Naive thymus-derived CD4-positive, alpha-beta T cell (primary cell): Measurements from ENCODE around the gene PROSER3. TPM values are rescaled to one million over a fixed set of nuclear protein-coding genes. Genes with fewer than 3 reads are reported as not detected.
A peak's percentile ranks its signal among the peaks of the same experiment; 100 is the strongest.

ENCODE experiments used
- ATAC-seq: fragments of 150-1000 bp; cut with Tn5 transposase; 2 replicates; pipeline ENCODE4 v1.10.0; 2021; ENCODE audit warnings: mild to moderate bottlenecking, moderate library complexity
- CTCF ChIA-PET: fragments of 350-600 bp; sonication (Branson Sonifier 250); formaldehyde crosslinking; loops from one replicate; lab custom pipeline; 2021; ENCODE audit warnings: antibody characterized with exemption; lab: Charles Lee
- POLR2A ChIA-PET: fragments of 350-600 bp; sonication (Branson Sonifier 250); formaldehyde crosslinking; loops from one replicate; lab custom pipeline; 2021; ENCODE audit warnings: antibody characterized with exemption, inconsistent platforms; lab: Charles Lee
- DNase-seq, 9 donors: peaks; one replicate each; pipeline versions ENCODE4 v3.0.0 to v3.0.0-alpha.2; 2020 to 2022; ENCODE audit warnings: mixed read lengths in 1 of 9
- H3K27ac ChIP-seq: one replicate; pipeline ENCODE4 v1.7.0; 2013; ENCODE audit warnings: mild to moderate bottlenecking, low read depth, low read length, moderate library complexity
- H3K27me3 ChIP-seq, 2 donors: one replicate each; pipeline ENCODE4 v1.7.0; 2013; ENCODE audit warnings: low read length in 2 of 2, mild to moderate bottlenecking in 2 of 2, moderate library complexity in 2 of 2; ENCODE audit not compliant: control insufficient read depth in 2 of 2, insufficient read depth in 2 of 2
- H3K36me3 ChIP-seq, 3 experiments: 1 replicate in 2 of 3; 2 replicates in 1 of 3; pipeline ENCODE4 v1.7.0; 2013; ENCODE audit warnings: low read length in 3 of 3, mild to moderate bottlenecking in 3 of 3, moderate library complexity in 1 of 3; ENCODE audit not compliant: insufficient read depth in 3 of 3, control insufficient read depth in 2 of 3
- H3K4me1 ChIP-seq, 2 donors: one replicate each; pipeline ENCODE4 v1.7.0; 2013; ENCODE audit warnings: low read length in 2 of 2, mild to moderate bottlenecking in 2 of 2, moderate library complexity in 1 of 2; ENCODE audit not compliant: control insufficient read depth in 2 of 2, insufficient read depth in 2 of 2
- H3K4me3 ChIP-seq: 2 replicates; pipeline ENCODE4 v1.7.0; 2013; ENCODE audit warnings: mild to moderate bottlenecking, low read length
- H3K9me3 ChIP-seq, 3 experiments: 1 replicate in 2 of 3; 2 replicates in 1 of 3; pipeline ENCODE4 v1.7.0; 2013; ENCODE audit warnings: low read length in 3 of 3; ENCODE audit not compliant: control insufficient read depth in 2 of 3
- H3K27ac Mint-ChIP-seq, 9 donors: one replicate each; pipeline ENCODE4 v1.8.0; 2020 to 2022; ENCODE audit warnings: mixed read lengths in 9 of 9, mild to moderate bottlenecking in 8 of 9, moderate library complexity in 5 of 9, inconsistent platforms in 2 of 9
- H3K27me3 Mint-ChIP-seq, 5 donors: one replicate each; pipeline ENCODE4 v1.8.0; 2021 to 2022; ENCODE audit warnings: mixed read lengths in 5 of 5, mild to moderate bottlenecking in 1 of 5
- H3K36me3 Mint-ChIP-seq, 5 donors: one replicate each; pipeline ENCODE4 v1.8.0; 2020 to 2022; ENCODE audit warnings: mixed read lengths in 5 of 5, mild to moderate bottlenecking in 3 of 5, inconsistent platforms in 1 of 5
- H3K4me1 Mint-ChIP-seq, 7 donors: one replicate each; pipeline ENCODE4 v1.8.0; 2020 to 2022; ENCODE audit warnings: mixed read lengths in 7 of 7, mild to moderate bottlenecking in 3 of 7, inconsistent platforms in 1 of 7
- H3K4me3 Mint-ChIP-seq, 10 donors: one replicate each; pipeline ENCODE4 v1.8.0; 2020 to 2022; ENCODE audit warnings: mild to moderate bottlenecking in 10 of 10, mixed read lengths in 10 of 10, moderate library complexity in 6 of 10, inconsistent platforms in 2 of 10
- H3K9me3 Mint-ChIP-seq, 11 donors: one replicate each; pipeline ENCODE4 v1.8.0; 2020 to 2022; ENCODE audit warnings: mixed read lengths in 11 of 11, mild to moderate bottlenecking in 4 of 11, inconsistent platforms in 1 of 11, moderate library complexity in 1 of 11
- intact Hi-C, 2 donors: fragments of 100-400 bp; cut with micrococcal nuclease; formaldehyde crosslinking; loops; one replicate each; pipeline ENCODE4 v1.15.1; 2023
- polyA plus RNA-seq, 2 donors: library from polyadenylated mRNA; unstranded; fragments of 300-500 nt; fragmentation: Illumina TruSeq; gene quantifications; one replicate each; pipeline ENCODE4 v1.2.3, GENCODE V29; 2021
- total RNA-seq, 6 experiments: library from RNA in 5 of 6; stranded (reverse) in 5 of 6; gene quantifications; 1 replicate in 5 of 6; 2 replicates in 1 of 6; pipeline ENCODE4 v1.2.3 and lab custom pipeline; 2021 to 2026

Gene PROSER3
- total and polyA plus RNA-seq, 7 experiments from 2014 or later, result 5.4 to 47.3 (median 36.4) TPM

DNA sequence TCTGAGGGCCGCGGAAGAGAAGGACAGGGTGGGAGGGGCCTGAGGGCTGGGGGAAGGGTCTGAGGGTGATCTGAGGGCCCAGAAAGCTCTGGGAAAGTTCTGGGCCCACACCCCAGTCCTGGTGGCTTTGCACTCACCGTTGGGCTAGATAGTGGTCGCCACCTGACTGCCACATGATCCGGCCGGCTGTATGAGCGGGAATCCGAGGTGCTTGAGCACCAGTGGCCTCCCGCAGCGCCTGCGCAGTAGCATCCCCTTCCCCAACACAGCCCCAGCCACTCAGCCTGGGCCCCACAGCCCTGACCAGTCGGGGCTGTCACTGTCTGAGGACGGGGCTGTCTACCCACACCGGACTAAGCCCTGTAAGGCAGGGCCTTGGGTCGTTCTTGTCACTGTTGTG, 39.7 kb downstream of the PROSER3 start:
- DNase-seq (no peak), ATAC-seq (no peak)
- peaks cover 0 to 10% (median 0%) of the 10 kb centered on the region in 7 donors for H3K4me1 Mint-ChIP-seq
- no peak overlapping the region for H3K27ac Mint-ChIP-seq
- peaks cover 0 to 3% (median 0%) of the 10 kb centered on the region in 11 donors for H3K9me3 Mint-ChIP-seq
- intact Hi-C loops, result no loop called here
- no peak overlapping the region for H3K27ac ChIP-seq
- no peaks in the 10 kb centered on the region for H3K36me3 Mint-ChIP-seq
- no peaks in the 10 kb centered on the region for H3K9me3 ChIP-seq
- H3K4me1 ChIP-seq, result no peaks in the 10 kb centered on the region
- POLR2A ChIA-PET, result no interaction called here
- CTCF ChIA-PET, result no interaction called here
- no peak overlapping the region for H3K4me3 ChIP-seq
- H3K27me3 ChIP-seq, result no peaks in the 10 kb centered on the region
- peak overlapping the region in 1 of 10 donors; percentile 62 for H3K4me3 Mint-ChIP-seq
- H3K27me3 Mint-ChIP-seq, result peaks cover 20 to 42% (median 27%) of the 10 kb centered on the region in 5 donors
- no peaks in the 10 kb centered on the region for H3K36me3 ChIP-seq

DNA sequence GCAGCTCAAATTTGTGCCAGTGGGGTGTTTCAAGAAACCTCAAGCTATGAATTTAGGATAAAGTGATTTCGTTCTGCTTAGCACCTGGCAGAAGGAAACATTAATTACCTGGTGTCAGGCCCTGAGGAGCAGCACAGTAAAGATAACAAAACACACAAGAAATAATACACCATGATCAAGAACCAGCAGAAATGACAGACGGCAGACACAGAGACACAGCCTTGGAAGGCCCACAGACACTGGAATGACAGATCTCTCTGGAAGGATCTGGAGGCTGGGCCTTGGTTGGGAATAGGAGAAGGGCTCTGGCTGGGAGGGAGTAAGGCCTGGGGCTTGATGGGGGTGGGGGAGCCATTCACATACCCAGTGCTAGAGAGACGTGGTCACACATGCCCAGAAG, 43.9 kb downstream of the PROSER3 start:
- CTCF ChIA-PET, result interaction anchor here (0.7 kb wide), 1 partner anchor 109 kb away, joined by 8 read pairs; no protein-coding TSS in a partner anchor
- no peak for DNase-seq
- no peaks in the 10 kb centered on the region for H3K27me3 ChIP-seq
- no peak overlapping the region for H3K27ac Mint-ChIP-seq
- H3K9me3 ChIP-seq, result no peaks in the 10 kb centered on the region
- peaks cover 0 to 3% (median 0%) of the 10 kb centered on the region in 11 donors for H3K9me3 Mint-ChIP-seq
- intact Hi-C loops, result no loop called here
- no peaks in the 10 kb centered on the region for H3K36me3 ChIP-seq
- peaks cover 5 to 28% (median 10%) of the 10 kb centered on the region in 5 donors for H3K27me3 Mint-ChIP-seq
- no peak overlapping the region for H3K27ac ChIP-seq
- no peaks in the 10 kb centered on the region for H3K36me3 Mint-ChIP-seq
- no peak for ATAC-seq
- H3K4me1 ChIP-seq, result no peaks in the 10 kb centered on the region
- H3K4me3 ChIP-seq, result no peak overlapping the region
- peaks cover 0 to 12% (median 8%) of the 10 kb centered on the region in 7 donors for H3K4me1 Mint-ChIP-seq
- POLR2A ChIA-PET, result no interaction called here
- H3K4me3 Mint-ChIP-seq, result no peak overlapping the region

DNA sequence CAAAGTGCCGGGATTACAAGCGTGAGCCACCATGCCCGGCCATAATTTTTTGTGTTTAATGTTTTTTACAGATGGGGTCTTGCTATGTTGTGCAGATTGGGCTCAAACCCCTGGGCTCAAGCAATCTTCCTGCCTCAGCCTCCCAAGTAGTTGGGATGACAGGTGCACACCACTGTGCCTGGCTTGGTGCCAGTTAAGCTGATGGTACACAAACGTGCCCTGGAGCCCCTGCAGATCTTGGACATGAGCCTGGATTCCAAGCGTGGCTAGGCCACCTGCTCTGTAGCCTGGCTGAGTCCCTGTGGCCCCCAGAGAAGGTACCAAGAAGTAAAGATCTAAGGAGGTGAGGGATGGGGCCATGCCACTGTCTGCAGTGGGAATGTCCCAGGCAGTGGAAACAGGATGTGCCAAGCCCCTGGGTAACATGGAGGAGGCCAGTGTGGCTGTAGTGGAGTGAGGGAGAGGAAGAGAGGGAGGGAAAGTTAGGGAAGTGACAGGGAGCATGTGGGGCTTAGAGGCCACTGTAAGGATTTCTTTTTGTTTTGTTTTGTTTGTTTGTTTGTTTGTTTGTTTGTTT, 47.6 kb downstream of the PROSER3 start:
- Histone ChIP-seq H3K4me1 (no peaks in the 10 kb centered on the region), H3K27me3 (no peaks in the 10 kb centered on the region), H3K36me3 (no peaks in the 10 kb centered on the region), H3K27ac (no peak overlapping the region), H3K9me3 (no peaks in the 10 kb centered on the region), H3K4me3 (no peak overlapping the region)
- Mint-ChIP-seq H3K36me3 (no peaks in the 10 kb centered on the region), H3K4me1 (peaks cover 0 to 10% (median 7%) of the 10 kb centered on the region in 7 donors), H3K9me3 (peaks cover 0 to 3% (median 0%) of the 10 kb centered on the region in 11 donors), H3K27ac (no peak overlapping the region), H3K4me3 (no peak overlapping the region), H3K27me3 (peaks cover 0 to 8% (median 0%) of the 10 kb centered on the region in 5 donors)
- ATAC-seq (no peak), DNase-seq (no peak)
- intact Hi-C loops, result no loop called here
- ChIA-PET CTCF (no interaction called here), POLR2A (no interaction called here)

DNA sequence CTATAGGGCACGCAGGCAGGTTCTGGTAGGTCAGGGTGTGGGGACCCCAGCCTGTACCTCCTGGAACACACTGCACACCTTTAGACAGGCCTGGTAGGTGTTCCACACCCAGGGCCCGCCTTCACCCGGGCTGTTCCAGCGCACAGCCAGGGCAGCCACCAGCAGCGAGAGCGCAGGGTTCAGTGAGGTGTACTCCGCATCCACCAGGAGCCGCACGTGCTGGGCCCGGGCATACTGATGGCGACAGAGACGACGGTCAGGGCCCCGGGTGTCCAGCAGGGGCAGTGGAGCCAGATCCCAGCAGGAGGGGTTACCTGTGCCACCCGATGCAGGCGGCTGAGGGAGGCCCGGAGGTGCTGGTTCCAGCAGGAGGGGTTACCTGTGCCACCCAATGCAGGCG, 48.6 kb downstream of the PROSER3 start:
- H3K27ac Mint-ChIP-seq, result peak overlapping the region in 1 of 9 donors; percentile 18
- H3K4me3 Mint-ChIP-seq, result no peak overlapping the region
- Histone ChIP-seq H3K4me3 (no peak overlapping the region), H3K27ac (no peak overlapping the region), H3K27me3 (no peaks in the 10 kb centered on the region), H3K4me1 (no peaks in the 10 kb centered on the region), H3K36me3 (no peaks in the 10 kb centered on the region), H3K9me3 (no peaks in the 10 kb centered on the region)
- peaks cover 0 to 3% (median 0%) of the 10 kb centered on the region in 11 donors for H3K9me3 Mint-ChIP-seq
- H3K4me1 Mint-ChIP-seq, result peaks cover 0 to 10% (median 7%) of the 10 kb centered on the region in 7 donors
- H3K27me3 Mint-ChIP-seq, result peaks cover 0 to 11% (median 0%) of the 10 kb centered on the region in 5 donors
- ATAC-seq (no peak), DNase-seq (no peak)
- ChIA-PET POLR2A (no interaction called here), CTCF (no interaction called here)
- H3K36me3 Mint-ChIP-seq, result no peaks in the 10 kb centered on the region
- intact Hi-C loops, result no loop called here

DNA sequence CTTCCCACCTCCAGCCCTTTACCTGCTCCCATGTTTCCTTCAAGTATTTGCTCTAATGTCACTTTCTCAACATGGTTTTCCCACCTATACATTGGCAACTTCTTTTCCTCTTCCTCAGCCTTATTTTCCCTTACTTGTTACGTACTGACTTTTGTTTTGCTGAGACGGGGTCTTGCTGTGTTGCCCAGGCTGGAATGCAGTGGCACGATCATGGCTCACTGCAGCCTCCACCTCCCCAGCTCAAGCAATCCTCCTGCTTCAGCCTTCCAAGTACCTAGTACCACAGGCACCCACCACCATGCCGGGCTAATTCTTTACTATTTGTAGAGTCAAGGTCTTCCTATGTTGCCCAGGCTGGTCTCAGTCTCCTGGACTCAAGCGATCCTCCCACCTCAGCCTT, 49.7 kb downstream of the PROSER3 start:
- H3K27ac ChIP-seq, result no peak overlapping the region
- Mint-ChIP-seq H3K27ac (no peak overlapping the region), H3K27me3 (peaks cover 0 to 11% (median 0%) of the 10 kb centered on the region in 5 donors), H3K4me3 (no peak overlapping the region), H3K4me1 (peaks cover 0 to 10% (median 7%) of the 10 kb centered on the region in 7 donors), H3K9me3 (peaks cover 0 to 3% (median 0%) of the 10 kb centered on the region in 11 donors), H3K36me3 (no peaks in the 10 kb centered on the region)
- H3K27me3 ChIP-seq, result no peaks in the 10 kb centered on the region
- ATAC-seq, result no peak
- ChIA-PET POLR2A (no interaction called here), CTCF (no interaction called here)
- no peak for DNase-seq
- H3K4me3 ChIP-seq, result no peak overlapping the region
- H3K9me3 ChIP-seq, result no peaks in the 10 kb centered on the region
- no peaks in the 10 kb centered on the region for H3K4me1 ChIP-seq
- H3K36me3 ChIP-seq, result no peaks in the 10 kb centered on the region
- intact Hi-C loops, result no loop called here

DNA sequence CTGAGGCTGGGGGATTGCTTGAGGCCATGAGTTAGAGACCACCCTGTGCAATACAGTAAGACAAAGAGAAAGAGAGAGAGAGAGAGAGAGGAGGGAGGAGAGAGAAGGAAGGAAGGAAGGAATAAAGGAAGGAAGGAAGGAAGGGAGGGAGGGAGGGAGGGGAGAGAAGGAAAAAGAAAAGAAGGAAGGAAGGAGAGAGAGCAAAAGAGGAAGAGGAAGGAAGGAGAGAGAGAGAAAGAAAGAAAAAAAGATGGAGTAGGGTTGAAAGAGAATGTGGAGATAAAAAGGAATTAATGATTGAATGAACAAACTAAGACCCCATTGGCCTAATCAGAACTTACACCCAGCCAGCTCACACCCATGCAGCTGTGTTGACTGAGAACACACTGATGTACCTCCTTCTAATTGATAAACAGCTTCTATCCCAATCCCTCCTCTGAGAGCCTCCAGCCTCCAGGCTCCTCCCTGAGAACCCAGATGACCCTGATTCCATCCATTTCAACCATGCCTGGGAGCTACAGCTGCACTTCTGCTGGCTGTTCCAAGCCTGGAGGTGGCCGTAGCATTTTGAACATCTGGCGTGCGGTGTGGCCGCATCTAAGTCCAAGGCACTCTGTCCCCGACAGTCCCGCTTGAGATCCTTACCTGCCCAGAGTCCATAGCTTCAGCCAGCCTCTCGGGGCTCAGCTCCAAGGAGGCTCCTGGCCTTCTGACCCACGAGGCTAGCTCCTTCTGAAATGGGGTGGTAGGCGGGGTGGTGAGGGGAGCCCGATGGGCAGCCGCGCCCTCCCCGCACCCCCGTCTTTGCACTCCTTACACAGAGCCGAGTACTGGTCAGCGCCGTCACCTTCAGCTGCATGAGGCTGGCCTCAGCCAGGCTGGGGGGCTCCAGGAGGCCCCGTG, 53.6 kb downstream of the PROSER3 start:
- Mint-ChIP-seq H3K27me3 (peaks cover 3 to 16% (median 5%) of the 10 kb centered on the region in 5 donors), H3K9me3 (peaks cover 0 to 4% (median 0%) of the 10 kb centered on the region in 11 donors), H3K4me3 (no peak overlapping the region), H3K27ac (no peak overlapping the region), H3K4me1 (peaks cover 0 to 1% (median 0%) of the 10 kb centered on the region in 7 donors), H3K36me3 (no peaks in the 10 kb centered on the region)
- Histone ChIP-seq H3K27me3 (no peaks in the 10 kb centered on the region), H3K4me1 (no peaks in the 10 kb centered on the region), H3K27ac (no peak overlapping the region), H3K36me3 (no peaks in the 10 kb centered on the region), H3K9me3 (no peaks in the 10 kb centered on the region), H3K4me3 (no peak overlapping the region)
- DNase-seq (no peak), ATAC-seq (no peak)
- intact Hi-C loops, result no loop called here
- ChIA-PET POLR2A (no interaction called here), CTCF (interaction anchor here (0.6 kb wide), 1 partner anchor 298 kb away, joined by 3 read pairs; no protein-coding TSS in a partner anchor)
